ENCODE results near the gene NOTUM.

DNA sequence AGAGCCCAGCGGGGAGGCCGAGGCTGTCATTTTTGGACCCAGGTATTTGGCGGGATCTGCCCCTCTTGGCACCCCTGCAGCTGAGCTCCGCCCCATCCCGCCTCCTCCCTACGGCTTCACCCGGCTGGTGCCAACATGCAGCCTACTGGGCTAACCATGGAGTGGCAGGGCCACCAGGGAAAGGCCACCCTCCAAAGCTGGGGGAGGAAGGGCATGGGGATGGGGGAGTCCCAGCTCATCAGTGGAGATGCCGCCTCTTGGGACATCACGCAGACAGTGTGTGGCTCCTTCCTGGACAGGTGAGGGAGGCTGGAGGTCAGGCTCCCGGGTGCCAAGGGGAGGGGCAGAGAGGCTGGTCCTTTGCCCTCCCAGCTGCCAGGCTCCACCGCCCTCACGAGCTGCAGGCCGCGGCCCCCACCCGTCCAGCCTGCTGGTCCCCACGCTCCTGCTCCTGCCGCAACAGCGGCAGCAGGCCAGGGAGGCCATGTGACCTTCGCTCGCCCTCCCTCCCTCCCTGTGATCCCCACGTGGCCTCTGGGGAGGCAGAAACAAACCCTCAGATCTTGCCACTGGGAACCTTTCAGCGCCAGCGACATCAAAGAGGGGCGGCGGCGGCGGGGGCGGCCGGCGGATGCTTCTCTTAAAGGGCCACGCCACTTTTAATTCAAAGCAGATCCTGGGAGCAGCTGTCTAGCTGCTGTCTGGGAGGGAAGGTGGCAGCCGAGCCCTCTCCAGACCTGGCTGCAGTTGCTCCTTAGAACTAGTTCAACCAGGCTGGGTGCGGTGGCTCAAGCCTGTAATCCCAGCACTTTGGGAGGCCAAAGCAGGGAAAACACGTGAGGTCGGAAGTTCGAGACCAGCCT lies 6.8 kb upstream of the NOTUM start:
- TF ChIP-seq SUZ12 (IDR thresholded peaks at IDR 0.05; ENCODE audit: extremely low read depth, insufficient read depth, insufficient read length) (no peak), ZNF274 (IDR thresholded peaks at IDR 0.05; ENCODE audit: low read depth, low read length) (no peak), YY1 (IDR thresholded peaks at IDR 0.05; ENCODE audit: insufficient read depth, insufficient read length) (no peak)

All from NT2/D1 (cell line).